Thymus (tissue), 11 donors: ENCODE results near the gene PLXNB3. TPM values are rescaled to one million over a fixed set of nuclear protein-coding genes. Genes with fewer than 3 reads are reported as not detected.

Source experiments
- DNase-seq, 9 donors: peaks; one replicate each; pipeline ENCODE4 v3.0.0-alpha.2; 2013; ENCODE audit warnings: low spot score in 9 of 9, low read depth in 6 of 9, missing footprints in 1 of 9
- H3K27ac ChIP-seq, 2 donors: one replicate each; pipeline ENCODE4 v1.5.1; 2013; ENCODE audit warnings: control low read depth in 1 of 2, low read depth in 1 of 2, low read length in 1 of 2, mild to moderate bottlenecking in 1 of 2, moderate library complexity in 1 of 2
- H3K27me3 ChIP-seq, 2 donors: one replicate each; pipeline ENCODE4 v1.5.1; 2013; ENCODE audit warnings: low read length in 1 of 2; ENCODE audit not compliant: control insufficient read depth in 2 of 2, insufficient read depth in 1 of 2
- H3K36me3 ChIP-seq, 2 donors: one replicate each; pipeline ENCODE4 v1.5.1; 2013; ENCODE audit warnings: low read length in 1 of 2, mild to moderate bottlenecking in 1 of 2, moderate library complexity in 1 of 2; ENCODE audit not compliant: control insufficient read depth in 2 of 2, insufficient read depth in 2 of 2
- H3K4me1 ChIP-seq, 2 donors: one replicate each; pipeline ENCODE4 v1.5.1; 2013; ENCODE audit warnings: low read length in 2 of 2; ENCODE audit not compliant: control insufficient read depth in 2 of 2, insufficient read depth in 2 of 2
- H3K4me3 ChIP-seq, 2 donors: one replicate each; pipeline ENCODE4 v1.5.1; 2013; ENCODE audit warnings: low read length in 2 of 2, control low read depth in 1 of 2, mild to moderate bottlenecking in 1 of 2
- H3K9me3 ChIP-seq, 2 donors: one replicate each; pipeline ENCODE4 v1.5.1; 2013; ENCODE audit warnings: low read length in 1 of 2, mild to moderate bottlenecking in 1 of 2; ENCODE audit not compliant: control insufficient read depth in 2 of 2, insufficient read depth in 1 of 2
- WGBS: extraction: QIAGEN DNeasy Blood & Tissue Kit; methylation state at CpG from one replicate; pipeline ENCODE4 v1.1.7; 2013; 5-methylcytosine and 5-hydroxymethylcytosine counted together
- polyA plus RNA-seq: library from polyadenylated mRNA; stranded (reverse); fragments of 200-250 nt; gene quantifications from one replicate; pipeline ENCODE4 v1.2.3, GENCODE V29; 2013
- total RNA-seq: library from RNA; stranded (reverse); fragments of 120-200 nt; gene quantifications from one replicate; pipeline ENCODE4 v1.2.4, GENCODE V29; 2013
- donor health status: healthy.

Gene PLXNB3
- total and polyA plus RNA-seq, 2 donors, result 0.14 to 0.71 TPM

DNA sequence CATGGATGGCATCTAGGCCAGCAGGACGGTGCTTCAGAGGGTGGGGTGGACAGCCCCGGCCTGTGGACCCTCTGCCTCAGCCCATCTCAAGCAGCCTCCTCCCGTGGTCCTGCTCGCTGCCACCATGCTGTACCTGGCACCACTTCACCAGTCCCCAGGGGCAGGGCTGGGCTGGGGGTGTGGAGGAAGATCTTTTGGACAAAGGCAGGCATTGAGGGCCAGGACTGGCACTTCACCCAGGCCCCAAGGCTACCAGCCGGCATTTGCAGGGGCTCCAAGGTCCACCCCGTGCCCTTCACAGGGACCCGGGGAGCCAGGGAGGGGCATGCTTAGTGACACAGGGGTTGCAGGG, 713 bp downstream of the PLXNB3 start:
- no peak for DNase-seq
- no peak overlapping the region for H3K27ac ChIP-seq
- no peaks in the 10 kb centered on the region for H3K9me3 ChIP-seq
- H3K27me3 ChIP-seq, result peaks cover 0 to 10% of the 10 kb centered on the region in 2 donors
- no peak overlapping the region for H3K4me3 ChIP-seq
- 97% methylated on average over 7 of the region's 7 CpGs for WGBS
- H3K4me1 ChIP-seq, result peaks cover 0 to 8% of the 10 kb centered on the region in 2 donors
- H3K36me3 ChIP-seq, result no peaks in the 10 kb centered on the region

DNA sequence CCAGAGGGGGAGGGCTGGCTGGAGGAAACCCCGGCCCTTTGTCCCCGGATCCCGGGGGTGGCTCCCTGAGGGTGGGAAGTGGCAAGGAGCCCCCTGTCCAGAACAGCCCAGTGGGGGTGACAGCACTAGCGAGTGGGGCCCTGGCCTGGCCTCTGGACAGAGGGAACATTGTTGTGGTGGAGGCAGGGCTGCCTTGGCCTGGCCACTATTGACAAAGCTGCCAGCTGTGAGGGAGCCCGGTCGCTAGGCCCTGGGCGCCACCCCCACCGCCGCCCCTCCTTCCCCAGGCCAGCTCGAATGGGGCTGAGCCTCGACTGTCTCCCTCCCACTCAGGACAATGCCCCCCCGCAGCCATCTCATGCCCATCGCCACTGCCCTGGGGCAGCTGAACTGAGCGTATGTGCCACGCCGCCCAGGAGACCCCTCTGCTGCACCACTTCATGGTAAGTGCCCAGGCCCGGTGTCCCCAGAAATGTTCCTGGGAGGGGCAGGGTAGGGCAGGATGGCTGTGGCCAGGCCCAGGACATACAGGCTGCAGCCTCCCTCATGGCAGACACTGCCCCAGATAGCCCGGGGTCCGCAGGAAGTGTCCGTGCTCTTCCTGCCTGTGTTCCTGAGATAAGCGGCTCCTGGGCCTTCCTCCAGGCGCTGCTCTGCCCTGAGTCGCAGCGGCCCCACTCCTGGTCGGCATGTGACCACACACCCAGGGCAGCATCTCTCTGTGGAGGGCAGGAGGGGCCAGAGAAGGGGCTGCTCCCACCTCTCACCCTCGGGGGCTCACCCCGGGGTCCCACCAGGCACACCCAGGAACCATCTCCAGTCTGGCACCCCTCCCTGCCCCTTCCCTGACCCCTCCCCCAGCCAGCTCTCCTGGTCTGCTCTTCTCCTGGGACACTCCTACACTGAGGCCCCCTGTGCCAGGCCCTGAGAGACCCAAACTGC, 1.4 kb downstream of the PLXNB3 start:
- H3K4me3 ChIP-seq, result no peak overlapping the region
- H3K36me3 ChIP-seq, result no peaks in the 10 kb centered on the region
- WGBS, result 83% methylated on average over 27 of the region's 27 CpGs
- H3K9me3 ChIP-seq, result no peaks in the 10 kb centered on the region
- H3K4me1 ChIP-seq, result peaks cover 0 to 8% of the 10 kb centered on the region in 2 donors
- no peak overlapping the region for H3K27ac ChIP-seq
- DNase-seq, result no peak
- peaks cover 0 to 10% of the 10 kb centered on the region in 2 donors for H3K27me3 ChIP-seq

DNA sequence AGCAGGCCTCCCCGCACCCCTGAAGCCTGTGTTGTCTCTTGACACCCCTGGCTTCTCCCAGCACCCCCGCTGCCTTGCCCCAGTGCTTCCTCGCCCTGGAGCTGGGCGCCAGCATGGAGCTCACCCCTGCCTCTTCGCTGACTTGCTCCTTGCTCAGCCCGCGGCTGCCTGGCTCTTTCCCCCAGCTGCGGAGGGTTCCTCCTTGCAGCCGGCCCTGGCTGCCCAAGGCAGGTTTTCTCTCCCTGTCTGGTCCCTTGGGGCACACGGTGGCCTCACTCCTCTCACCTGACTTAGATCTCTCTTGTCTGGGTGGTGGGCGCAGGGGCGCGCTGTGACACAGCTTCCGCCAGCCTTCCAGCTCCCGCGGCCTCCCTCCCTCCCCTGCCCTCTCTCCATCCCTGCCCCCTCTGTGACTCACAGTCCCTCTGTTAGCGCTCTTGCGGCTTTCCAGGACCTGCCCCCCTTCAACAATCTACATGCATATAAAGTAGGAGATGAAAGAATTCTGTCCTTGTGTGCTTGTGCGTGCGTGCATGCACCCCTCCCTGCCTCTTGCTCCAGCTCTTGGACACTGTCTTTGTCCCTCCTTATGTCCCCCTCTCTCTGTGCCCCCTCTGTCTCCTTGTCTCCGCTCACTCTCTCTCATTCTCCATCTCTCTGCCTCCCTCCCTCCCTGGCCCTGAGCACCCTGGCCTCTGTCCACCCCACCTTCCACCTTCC, 2.2 kb downstream of the PLXNB3 start:
- DNase-seq, result peak in 2 of 9 donors; percentile 0 to 31
- no peaks in the 10 kb centered on the region for H3K36me3 ChIP-seq
- WGBS, result 20% methylated on average over 21 of the region's 21 CpGs
- H3K27me3 ChIP-seq, result peaks cover 0 to 10% of the 10 kb centered on the region in 2 donors
- H3K9me3 ChIP-seq, result no peaks in the 10 kb centered on the region
- H3K27ac ChIP-seq, result no peak overlapping the region
- H3K4me1 ChIP-seq, result peaks cover 0 to 8% of the 10 kb centered on the region in 2 donors
- H3K4me3 ChIP-seq, result no peak overlapping the region

DNA sequence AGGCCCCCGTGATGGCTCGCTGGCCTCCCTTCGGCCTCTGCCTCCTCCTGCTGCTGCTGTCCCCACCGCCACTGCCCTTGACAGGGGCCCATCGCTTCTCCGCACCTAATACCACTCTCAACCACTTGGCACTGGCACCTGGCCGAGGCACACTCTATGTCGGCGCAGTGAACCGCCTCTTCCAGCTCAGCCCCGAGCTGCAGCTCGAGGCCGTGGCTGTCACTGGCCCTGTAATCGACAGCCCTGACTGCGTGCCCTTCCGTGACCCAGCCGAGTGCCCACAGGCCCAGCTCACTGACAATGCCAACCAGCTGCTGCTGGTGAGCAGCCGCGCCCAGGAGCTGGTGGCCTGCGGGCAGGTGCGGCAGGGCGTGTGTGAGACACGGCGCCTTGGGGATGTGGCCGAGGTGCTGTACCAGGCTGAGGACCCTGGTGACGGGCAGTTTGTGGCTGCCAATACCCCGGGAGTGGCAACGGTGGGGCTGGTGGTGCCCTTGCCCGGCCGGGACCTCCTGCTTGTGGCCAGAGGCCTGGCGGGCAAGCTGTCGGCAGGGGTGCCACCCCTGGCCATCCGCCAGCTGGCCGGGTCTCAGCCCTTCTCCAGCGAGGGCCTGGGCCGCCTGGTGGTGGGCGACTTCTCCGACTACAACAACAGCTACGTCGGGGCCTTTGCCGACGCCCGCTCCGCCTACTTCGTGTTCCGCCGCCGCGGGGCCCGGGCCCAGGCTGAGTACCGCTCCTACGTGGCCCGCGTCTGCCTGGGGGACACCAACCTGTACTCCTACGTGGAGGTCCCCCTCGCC, 3.0 kb downstream of the PLXNB3 start:
- DNase-seq, result no peak
- 96% methylated on average over 56 of the region's 56 CpGs for WGBS
- H3K27ac ChIP-seq, result no peak overlapping the region
- no peak overlapping the region for H3K4me3 ChIP-seq
- no peaks in the 10 kb centered on the region for H3K9me3 ChIP-seq
- peaks cover 0 to 10% of the 10 kb centered on the region in 2 donors for H3K27me3 ChIP-seq
- no peaks in the 10 kb centered on the region for H3K36me3 ChIP-seq
- H3K4me1 ChIP-seq, result peaks cover 0 to 8% of the 10 kb centered on the region in 2 donors

DNA sequence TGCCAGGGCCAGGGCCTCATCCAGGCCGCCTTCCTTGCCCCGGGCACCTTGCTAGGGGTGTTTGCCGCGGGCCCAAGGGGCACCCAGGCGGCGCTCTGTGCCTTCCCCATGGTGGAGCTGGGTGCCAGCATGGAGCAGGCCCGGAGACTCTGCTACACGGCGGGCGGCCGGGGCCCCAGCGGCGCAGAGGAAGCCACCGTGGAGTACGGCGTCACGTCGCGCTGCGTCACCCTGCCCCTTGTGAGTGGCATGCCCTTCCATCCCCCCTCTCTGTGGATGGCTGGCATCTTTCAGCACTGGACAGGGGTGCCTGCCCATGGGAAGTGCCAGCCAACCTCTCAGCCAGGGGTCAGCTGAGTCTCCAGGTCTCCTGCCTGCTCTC, 3.6 kb downstream of the PLXNB3 start:
- Histone ChIP-seq H3K4me1 (peaks cover 0 to 8% of the 10 kb centered on the region in 2 donors), H3K4me3 (no peak overlapping the region), H3K27ac (no peak overlapping the region), H3K36me3 (no peaks in the 10 kb centered on the region), H3K9me3 (no peaks in the 10 kb centered on the region), H3K27me3 (peaks cover 0 to 10% of the 10 kb centered on the region in 2 donors)
- WGBS, result 96% methylated on average over 20 of the region's 20 CpGs
- DNase-seq, result no peak

DNA sequence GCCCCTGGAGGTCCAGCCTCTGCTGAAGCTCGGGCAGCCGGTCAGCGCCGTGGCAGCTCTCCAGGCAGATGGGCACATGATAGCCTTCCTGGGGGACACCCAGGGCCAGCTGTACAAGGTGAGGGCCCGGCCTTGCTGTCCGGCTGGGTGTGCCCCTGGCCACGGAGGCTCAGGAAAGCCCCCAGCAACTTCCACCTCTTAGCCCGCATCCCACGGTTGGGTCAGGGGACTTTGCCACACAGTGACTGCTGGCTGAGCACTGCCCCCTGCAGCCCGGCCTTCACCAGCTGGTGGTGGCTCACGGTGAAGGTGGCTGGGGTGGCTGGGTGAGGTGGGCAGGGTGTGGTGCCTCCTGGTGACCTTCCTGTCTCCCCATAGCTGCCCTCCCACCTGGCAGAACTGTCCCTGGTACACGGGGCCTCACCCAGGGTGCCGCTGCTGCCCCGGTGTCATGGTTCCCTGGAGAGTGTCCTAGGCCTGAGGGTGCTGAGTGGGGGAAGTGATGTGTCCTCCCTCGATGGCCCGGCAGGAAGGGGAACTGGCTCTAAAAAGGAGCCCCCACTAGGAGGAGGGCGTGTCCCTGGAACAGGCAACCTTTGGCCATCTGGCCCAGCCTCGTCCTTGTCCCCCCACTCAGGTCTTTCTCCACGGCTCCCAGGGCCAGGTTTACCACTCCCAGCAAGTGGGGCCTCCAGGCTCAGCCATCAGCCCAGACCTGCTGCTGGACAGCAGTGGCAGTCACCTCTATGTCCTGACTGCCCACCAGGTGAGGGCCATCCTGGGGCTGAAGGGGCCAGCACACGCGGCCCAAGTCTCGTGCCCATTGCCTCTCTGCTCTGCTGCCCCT, 4.5 kb downstream of the PLXNB3 start:
- H3K36me3 ChIP-seq, result no peaks in the 10 kb centered on the region
- H3K4me1 ChIP-seq, result peaks cover 0 to 8% of the 10 kb centered on the region in 2 donors
- 89% methylated on average over 22 of the region's 22 CpGs for WGBS
- DNase-seq, result no peak
- H3K4me3 ChIP-seq, result no peak overlapping the region
- no peaks in the 10 kb centered on the region for H3K9me3 ChIP-seq
- H3K27ac ChIP-seq, result no peak overlapping the region
- peaks cover 0 to 10% of the 10 kb centered on the region in 2 donors for H3K27me3 ChIP-seq

DNA sequence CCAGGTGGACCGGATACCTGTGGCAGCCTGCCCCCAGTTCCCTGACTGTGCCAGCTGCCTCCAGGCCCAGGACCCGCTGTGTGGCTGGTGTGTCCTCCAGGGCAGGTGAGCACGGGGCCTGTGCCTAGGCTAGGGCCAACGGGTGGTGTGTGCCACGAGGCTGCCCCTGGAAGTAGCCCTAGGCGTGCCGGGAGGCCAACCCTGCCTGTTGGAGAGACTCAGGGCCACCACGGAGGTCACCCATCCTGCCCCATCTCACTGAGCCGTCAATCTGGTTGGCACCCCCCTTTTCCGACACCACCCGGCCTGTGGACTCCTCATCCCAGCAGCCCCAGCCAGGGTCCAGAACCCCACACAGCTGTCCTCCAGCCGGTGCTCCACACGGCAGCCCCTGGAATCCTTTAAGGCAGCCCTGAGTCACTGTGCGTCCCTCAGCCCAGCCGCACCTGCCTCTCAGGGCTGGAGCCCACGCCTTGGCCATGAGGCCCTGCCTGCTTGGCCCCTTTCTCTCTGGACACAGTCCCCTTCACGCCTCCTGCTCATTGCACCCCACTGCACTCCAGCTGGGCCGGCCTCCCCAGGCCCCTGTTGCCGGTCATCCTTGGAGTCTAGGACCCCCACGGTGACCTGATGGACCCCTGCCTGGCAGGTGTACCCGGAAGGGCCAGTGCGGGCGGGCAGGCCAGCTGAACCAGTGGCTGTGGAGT, 5.3 kb downstream of the PLXNB3 start:
- DNase-seq, result no peak
- peaks cover 0 to 8% of the 10 kb centered on the region in 2 donors for H3K4me1 ChIP-seq
- no peaks in the 10 kb centered on the region for H3K36me3 ChIP-seq
- no peak overlapping the region for H3K27ac ChIP-seq
- H3K27me3 ChIP-seq, result peaks cover 0 to 10% of the 10 kb centered on the region in 2 donors
- no peak overlapping the region for H3K4me3 ChIP-seq
- 93% methylated on average over 23 of the region's 23 CpGs for WGBS
- no peaks in the 10 kb centered on the region for H3K9me3 ChIP-seq
